HG03342 (cell line): ENCODE measurements around the gene RPS6KA2.

ENCODE experiments used
- ATAC-seq: cut with Tn5 transposase; IDR thresholded peaks from one replicate; pipeline ENCODE4 v1.9.1; 2021; ENCODE audit warnings: mild to moderate bottlenecking, moderate library complexity; ENCODE audit not compliant: unreplicated experiment

Gene RPS6KA2

DNA sequence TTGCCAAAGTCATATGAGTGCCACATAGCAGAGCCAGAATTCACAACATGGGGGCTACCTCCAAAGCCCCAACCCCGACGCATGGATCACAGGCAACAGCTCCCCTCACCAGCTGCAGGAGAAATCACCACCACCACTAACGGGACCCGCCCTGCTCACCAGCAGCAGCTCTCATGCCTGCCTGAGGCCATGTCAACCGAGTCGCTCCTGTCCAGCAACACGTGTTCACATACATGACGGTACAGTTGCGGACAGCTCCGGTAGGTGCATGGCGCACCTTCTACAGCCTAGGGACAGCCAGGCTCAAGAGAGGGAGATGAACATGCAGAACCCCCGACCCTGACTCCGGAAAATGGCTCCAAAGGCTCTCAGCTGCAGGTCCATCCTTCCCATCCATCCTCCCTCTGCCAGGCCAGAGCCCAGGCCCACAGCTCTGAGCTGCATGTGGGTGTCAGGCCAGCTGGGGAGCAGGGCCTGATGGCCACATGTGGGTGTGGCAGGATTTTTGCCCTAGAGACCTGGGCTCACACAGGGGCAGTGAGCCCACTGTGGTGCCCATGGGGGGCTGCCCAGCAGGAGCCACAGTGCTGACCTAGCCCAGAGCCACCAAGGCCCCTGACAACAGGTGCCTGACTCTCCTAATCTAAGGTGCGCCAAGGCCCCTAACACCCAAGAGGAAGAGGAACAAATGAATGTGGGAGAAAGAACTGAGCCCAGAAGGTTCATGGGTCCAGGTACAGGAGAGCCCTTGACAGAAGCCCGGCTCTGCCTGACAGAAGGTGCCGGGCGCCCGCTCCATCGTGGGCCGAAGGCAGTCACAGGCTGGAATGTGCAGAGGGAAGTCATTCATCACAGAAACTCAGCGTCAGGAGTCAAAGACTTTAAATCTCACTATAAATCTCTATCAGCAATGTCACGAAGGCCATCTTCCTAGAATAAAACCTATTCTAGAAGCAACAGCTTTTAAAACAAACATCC is 10.5 kb downstream of the RPS6KA2 start:
- ATAC-seq: no peak

DNA sequence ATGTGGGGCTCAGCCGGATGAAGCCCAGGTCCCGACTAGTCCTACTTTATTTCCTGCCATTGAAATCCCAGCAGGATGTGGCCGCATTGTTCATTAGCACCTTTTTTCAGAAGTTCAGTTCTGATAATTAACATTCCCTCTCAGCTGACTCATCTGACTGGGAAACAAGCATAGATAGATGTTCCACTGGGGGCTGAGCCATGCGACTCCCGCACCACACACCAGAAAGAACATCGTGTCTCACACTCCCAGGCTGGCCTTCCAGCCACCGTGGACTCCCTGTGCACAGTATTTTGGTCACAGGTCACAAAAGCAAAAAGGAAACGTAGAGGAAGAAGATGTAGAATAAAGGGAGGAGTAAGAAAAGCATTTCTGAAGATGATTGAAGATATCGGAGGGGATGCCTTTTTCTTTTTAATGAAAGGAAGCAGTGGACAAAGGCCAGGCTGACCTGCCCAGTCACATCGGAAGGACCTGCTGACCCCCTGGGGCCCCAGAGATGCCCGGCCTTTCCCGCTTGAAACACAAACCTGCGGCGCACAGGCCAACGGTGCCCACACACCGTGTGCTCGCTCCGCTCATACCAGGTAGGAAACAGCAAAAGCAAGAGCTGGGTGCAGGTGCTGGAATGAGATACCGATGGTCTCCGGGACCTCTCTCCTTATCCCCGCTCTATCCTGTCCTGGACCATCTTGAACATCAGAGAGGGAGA is 11.8 kb downstream of the RPS6KA2 start:
- ATAC-seq: no peak

- ATAC-seq: no peak
These were observed 12.5 kb downstream of the RPS6KA2 start for GRCh38 chr6:166614589-166614988.

DNA sequence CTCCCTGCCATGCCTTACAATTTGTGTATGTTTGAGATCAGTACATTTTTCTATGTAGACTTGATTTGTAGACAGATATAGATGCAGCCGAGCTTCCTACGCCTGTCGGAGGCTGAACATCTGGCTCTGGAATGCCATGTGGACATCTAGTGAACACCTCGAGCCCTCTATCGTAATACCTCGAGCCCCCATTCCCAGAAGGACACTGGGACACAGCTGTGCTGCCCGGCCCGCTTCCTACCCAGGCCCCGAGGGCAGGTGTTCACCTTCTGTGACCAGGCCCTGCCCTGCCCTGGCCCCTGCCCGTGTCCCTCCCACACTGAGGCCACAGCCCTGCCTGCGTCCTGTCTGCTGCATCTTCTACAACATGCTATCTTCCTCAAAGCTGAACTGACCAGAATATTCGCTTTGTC is 12.9 kb downstream of the RPS6KA2 start:
- no peak for ATAC-seq

DNA sequence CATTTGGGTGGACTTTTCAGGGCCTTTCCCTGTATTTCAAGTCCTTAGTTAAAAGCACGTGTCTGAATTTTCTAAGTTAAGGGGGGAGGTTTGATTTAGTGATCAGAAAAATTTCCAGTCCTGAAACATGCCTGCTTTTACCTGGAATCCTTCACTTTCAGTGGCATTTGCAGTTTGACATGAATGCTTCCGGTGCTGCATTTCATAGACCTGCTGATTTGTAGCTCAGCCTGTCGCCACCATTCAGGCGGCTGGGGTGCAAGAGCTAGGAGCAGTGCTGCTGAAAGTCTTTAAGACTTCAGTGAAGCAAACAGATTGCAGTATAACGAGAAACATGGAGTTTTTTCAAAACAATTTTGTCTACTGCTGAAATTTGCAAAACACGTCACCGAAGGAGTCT is 14.0 kb downstream of the RPS6KA2 start:
- ATAC-seq: no peak

DNA sequence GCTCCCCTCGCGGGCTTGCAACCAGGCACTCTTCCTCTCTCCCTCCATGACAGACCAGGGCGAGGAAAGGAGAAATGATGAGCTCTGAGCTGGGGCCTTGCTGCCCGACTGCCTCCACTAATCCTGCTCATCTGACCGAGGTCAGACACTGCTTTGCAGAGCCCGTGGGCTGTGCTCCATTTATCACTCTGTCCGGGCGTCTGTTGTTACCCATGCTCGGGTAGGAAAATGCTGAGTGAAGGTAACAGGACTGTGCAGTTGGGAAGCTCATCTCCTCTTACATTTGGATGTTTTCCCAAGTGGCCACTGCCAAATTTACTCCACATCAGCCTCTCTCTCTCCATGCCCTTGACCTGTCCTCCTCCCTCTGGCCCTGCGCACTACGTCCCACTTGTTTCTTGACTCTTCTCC is 14.6 kb downstream of the RPS6KA2 start:
- ATAC-seq: no peak

DNA sequence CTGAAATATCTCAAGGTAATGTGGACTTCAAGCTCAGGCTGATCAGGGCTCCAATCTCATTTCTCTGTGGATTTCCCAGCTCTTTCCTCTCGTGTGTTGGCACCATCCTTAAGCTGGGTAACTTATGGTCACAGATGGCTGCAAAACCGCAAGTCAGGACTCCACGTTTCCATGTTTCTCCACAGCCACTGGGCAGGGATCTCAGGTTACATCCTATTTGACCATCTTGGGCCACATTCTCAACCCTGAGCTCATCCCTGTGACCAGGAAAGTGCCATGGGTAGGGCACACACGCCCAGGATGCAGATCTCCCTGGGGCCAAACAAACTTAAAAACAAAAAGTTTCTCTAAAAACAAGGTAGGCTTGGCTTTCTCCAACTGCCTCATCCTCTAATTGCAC is 15.4 kb downstream of the RPS6KA2 start:
- ATAC-seq: no peak

DNA sequence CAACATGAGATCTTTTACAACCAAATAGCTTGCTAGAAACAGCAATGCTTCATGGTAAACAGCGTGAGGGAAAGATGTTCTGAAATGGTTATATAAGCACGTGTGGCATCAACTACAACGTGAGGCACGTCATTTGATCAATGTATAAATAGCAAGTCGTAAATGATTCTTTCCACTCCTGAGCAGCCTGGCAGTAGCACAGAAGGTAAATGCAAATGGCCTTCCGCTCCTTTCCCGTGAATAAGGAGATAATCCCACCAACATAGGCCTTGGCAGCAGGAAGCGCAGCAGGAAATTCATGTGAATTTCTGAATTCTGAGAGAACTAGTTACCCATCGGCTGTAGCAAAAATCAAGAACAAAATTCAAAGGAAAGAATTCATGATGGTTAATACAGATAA is 17.0 kb downstream of the RPS6KA2 start:
- ATAC-seq: no peak

GRCh38 chr6:166608774-166609173 is 18.3 kb downstream of the RPS6KA2 start:
- no peak for ATAC-seq

DNA sequence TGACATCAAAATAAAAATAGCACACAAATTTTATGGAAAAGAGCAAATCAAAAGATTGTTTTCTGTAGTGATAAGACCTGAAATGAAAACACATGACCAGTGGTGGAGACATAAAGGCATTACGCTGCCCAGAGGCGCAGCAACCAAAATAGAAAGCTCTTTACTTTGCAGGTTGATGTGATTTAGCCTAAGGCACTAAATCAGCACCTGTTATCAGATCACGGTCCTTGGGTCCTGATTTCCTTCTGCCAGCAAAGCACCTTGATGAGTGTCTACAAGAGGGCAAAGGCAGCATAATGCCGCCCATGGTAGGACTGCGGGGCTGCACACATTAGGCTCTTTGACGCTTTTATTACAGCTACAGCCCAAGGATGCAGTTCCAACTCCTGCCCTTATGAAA is 21.3 kb downstream of the RPS6KA2 start:
- ATAC-seq: no peak

DNA sequence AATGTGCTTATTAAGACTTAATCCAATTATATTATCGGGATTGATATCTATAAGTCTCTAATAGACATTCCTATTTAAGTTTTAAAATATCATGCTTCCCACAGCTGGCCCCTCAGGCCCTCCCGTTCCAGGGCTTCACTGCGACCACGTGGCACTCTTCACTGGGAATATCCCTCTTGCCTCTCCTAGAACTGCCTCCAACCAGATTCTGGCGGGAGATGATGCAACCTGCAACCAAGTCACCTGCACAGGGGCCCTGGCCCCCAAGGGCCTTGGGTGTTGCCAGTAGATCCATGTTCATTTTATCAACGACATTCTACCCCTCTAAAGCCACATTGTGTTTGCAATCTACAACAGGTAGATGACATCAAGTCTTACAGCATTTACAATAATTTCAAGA is 22.1 kb downstream of the RPS6KA2 start:
- no peak for ATAC-seq

- ATAC-seq: no peak
These were observed 22.7 kb downstream of the RPS6KA2 start for GRCh38 chr6:166604328-166604727.

DNA sequence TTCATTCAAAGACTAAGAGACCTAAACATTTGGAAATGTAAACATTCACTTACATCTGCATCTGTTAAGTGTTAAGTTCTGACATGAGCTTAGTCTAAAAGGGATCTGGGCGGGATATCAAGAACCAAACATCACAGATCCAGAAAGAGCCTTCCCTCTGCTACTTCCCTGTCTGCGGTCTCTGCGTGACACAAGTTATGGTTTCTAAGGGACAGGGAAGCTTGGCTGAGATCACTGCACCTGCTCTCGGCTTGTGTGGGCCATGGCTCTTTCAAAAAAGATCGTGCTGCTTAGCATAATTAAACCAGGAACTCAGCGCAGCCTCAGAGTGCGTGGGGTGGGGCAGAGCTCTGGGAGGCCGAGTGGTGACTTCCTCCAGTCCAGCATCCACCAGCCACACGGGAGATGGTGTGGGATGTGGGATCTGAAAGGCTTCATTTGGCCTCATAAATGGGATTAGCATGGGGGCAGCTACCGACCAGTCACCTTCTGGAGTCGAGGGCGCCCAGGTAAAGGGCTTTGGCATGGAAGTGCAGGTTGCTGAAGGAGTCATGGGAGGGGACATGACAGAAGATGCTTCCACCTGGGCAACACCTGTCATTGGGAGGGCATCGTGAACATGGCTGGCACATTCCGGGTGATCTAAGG is 23.9 kb downstream of the RPS6KA2 start:
- no peak for ATAC-seq

GRCh38 chr6:166601956-166602355 is 25.1 kb downstream of the RPS6KA2 start:
- no peak for ATAC-seq

GRCh38 chr6:166600931-166601330 is 26.1 kb downstream of the RPS6KA2 start:
- ATAC-seq: no peak

GRCh38 chr6:166599205-166599604 is 27.8 kb downstream of the RPS6KA2 start:
- no peak for ATAC-seq

DNA sequence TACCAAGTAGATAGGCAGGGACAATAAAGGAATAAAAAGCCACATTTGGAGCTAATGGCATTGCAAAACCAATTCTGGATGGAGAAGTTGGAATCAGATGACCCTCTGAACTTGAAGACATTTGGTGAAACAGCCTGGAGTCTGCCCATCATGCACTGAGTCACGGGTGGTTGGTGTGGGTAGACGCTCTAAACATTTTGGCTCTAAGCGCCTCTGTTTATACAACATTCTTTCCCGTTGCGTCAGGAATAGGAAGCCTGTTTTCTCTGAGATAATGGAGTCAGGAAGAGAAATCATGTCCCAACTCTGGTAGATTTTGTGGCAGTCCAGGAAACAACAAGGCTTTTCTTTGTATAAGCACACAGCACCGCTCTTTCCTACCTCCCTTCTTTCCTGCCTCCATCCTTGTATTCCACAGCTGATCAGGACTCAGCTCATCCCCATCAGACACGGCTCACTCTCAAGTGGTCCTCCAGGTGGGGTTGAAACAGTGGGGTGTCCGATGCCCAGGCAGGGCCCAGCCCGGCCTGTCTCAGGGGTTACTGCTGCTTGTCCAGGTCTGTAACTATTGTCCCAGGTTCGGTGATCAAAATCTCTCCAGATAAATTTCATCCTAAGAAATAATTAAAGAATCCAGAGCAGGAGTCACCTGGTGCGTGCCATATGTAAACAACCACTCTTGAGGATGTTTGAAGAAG is 28.5 kb downstream of the RPS6KA2 start:
- no peak for ATAC-seq

DNA sequence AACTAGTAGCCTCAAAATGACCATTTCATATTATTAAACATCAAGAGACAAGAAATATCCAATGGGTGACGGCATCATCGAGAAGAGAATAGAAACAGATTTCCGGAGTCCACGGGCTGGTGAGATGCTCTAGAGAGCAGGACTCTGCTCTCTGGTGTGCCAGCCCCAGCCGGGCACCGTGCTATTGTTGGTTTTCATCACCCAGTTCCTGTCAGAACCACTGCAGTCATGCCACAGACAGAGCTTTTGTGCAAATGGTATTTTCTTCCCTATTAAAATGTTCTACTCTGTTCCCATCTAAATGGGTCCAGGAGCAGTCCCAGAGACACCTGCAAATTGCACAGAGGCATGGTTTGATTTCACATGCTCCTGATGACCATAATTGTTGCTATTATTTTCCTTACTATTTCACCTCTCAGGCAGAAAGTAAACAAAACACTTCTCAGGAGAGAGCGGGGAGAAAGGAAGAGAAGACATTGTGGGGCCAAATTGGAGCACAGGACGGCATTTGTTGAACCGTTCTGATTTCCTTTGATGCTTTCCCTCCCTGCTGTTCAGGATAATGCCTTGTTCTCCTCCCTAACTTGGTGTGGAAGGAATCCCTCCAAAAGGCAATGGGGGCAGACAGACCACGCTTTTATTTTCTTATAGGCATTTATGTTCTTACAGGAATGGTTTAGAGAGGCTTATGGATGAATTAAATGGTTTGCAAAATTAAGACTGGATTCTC is 29.2 kb downstream of the RPS6KA2 start:
- ATAC-seq: no peak

DNA sequence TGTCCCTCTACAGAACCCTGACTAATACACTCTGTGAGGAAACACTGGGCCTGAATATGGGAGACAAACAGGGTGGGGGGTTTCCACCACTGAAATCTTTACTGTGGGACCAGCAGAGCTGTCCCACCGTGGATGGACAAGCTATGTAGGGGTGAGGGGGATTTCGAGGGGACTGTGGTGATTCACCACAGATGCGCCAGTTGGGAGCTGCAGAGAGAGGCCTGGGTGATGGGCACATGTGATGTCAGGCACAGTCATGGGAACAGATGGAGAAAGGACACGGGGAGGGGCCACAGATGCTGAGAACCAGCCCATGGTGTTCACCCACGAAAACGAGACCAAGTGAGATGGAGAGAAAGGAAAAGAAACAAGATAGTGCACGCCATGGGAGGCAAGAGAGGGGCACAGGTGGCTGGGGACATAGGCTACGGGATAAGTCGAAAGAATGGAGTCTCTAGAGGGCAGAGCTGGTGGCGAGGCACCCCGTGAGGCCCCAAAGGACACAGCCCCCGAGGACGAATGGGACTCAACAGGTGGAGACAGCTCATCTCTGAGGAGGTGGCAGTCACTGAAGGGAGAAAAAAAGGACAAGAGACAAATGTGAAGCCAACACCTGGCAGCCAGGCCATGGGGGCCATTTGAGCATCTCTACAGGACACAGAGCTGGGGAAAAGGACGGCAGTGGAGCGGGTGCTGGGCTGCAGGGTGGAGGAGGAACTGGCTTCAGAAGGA is 30.1 kb downstream of the RPS6KA2 start:
- no peak for ATAC-seq

- no peak for ATAC-seq
These were observed 31.1 kb downstream of the RPS6KA2 start for GRCh38 chr6:166595949-166596348.
